Activated CD8-positive, alpha-beta memory T cell treated with anti-CD3 and anti-CD28 coated beads, Interleukin-2, amount 50 U/mL, for 1 hour (primary cell): ENCODE data around the gene DTD2.
"Not testable (repeated sequence)": the region's sequence is repeated elsewhere in the genome, so short reads cannot be mapped to it uniquely, and the experiment has no call there.

Experiments used
- DNase-seq: peaks from one replicate; pipeline ENCODE4 v3.0.0-alpha.2; 2020; ENCODE audit errors: extremely low read depth

Gene DTD2

GRCh38 chr14:31441273-31442111, 15.8 kb downstream of the DTD2 start:
- no peak for DNase-seq

- DNase-seq, result no peak
Observed at GRCh38 chr14:31440280-31440679, 17.0 kb downstream of the DTD2 start.

GRCh38 chr14:31439561-31439960, 17.7 kb downstream of the DTD2 start:
- DNase-seq, result no peak

- DNase-seq, result not testable (repeated sequence)
Observed at GRCh38 chr14:31437045-31437691, 20.1 kb downstream of the DTD2 start.

DNA sequence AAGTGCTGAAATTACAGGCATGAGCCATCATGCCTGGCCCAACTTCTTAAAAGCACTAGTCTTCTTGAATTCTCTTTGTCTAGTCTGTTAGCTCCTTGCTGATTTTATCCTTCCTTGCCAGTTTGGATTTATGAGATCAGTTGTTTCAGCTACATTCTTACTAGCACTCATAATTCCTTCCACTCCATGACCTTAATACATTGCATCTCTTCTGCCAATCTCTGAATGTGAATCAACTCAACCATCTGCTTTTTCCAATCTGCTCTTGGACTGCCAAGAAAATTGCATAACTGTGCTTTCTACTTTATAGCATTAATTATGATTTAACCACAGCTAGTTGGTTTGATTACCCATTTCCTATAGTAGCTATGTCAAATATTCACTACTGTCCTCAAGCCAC, 22.0 kb downstream of the DTD2 start:
- DNase-seq, result no peak

GRCh38 chr14:31430634-31431264, 26.6 kb downstream of the DTD2 start:
- no peak for DNase-seq

DNA sequence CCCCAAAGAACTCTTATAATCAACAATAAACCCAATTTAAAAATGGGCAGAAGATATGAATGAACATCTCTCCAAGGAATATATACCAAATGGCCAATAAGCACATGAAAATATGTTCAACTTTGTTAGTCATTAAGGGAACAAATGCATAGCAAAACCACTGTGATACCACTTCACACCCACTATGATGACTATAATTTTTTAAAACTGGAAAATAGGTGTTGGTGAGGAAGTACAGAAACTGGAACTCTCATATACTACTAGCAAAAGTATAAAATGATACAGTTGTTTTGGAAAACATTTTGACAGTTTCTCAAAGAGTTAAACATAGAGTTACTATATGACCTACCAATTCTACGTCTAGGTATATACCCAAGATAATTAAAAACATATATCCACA, 27.5 kb downstream of the DTD2 start:
- no peak for DNase-seq

DNA sequence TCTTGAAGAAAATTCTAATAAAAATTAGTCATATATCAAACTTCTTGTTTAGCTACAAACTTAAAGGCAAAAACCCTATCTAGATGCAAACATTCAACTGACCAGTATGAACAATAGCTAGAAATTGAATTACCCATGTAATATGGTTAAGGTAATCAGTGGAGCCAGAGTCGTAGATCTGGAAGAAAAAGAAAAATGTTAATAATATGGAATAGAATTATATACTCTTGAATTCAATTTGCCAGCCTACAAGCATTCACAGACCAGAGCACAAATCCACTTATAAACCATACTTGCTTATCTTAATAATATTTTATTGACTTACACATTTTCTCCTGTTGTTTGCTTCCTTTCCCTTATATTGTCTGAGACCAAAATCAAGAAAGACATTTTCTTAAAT, 29.3 kb downstream of the DTD2 start:
- no peak for DNase-seq

DNA sequence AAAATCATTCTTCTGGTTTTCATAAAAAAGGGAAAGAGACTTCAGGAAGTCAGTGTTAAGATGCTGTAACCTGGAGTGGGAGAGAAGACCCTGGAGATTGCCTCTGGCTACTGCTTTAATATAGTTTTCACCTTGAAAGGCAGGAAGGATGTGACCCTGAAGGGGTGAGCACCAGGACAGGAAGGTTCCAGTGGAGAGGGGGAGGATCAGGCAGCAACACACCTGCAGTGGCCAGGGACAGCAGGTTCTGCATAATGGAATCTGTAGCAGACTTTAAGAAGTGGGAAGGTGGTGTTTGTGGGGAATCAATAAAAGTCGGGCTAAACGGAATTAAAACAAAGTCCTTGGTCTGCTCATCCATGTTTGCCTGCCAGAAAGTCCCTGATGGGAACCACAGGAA, 30.6 kb downstream of the DTD2 start:
- no peak for DNase-seq

DNA sequence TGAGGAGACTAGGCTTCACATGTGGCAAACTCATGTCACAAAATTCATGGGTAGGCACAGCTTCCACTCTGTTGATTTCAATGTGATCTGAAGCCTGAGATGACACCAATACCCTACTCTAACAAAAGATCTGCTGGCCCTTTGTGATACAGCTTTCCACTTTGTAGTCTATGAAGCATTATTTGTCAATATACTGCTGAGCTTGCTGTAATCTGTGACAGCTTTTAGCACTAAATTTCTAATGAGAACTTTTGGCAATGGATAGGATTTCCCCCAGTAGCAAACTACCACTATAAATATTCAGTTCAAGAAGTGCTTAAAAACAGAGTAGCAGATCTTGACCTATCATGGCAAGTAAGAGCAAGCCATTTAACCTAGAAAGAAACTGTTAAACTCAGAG, 31.4 kb downstream of the DTD2 start:
- no peak for DNase-seq

- no peak for DNase-seq
Observed at GRCh38 chr14:31421200-31421599, 36.1 kb downstream of the DTD2 start.

- DNase-seq, result peak; percentile 66
Observed at GRCh38 chr14:31420319-31421111, 36.8 kb downstream of the DTD2 start, which contains the start of gene HEATR5A. Gene HEATR5A (minus strand): TSS chr14:31420550. CDS start chr14:31402975, 17,575 bp downstream.

DNA sequence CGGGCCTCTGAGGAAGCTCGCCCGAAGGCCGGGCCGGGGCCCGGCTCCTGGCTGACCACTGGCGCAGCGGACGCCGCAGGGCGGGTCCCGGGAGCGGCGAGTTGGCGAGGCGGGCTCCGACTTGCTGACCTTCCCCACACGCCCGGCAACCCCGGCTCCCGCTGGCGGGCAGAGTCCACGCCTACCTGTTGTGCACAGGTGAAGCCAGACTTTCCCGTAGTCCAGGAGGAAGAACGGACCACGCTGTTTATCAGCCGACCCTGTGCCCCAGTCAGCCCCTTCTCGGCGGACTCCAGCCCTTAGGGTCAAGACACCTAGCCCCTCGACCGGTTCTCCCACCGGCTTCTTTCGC, 37.4 kb downstream of the DTD2 start:
- DNase-seq, result no peak

- no peak for DNase-seq
Observed at GRCh38 chr14:31419179-31419966, 37.9 kb downstream of the DTD2 start.

GRCh38 chr14:31418440-31418839, 38.9 kb downstream of the DTD2 start:
- DNase-seq, result no peak

GRCh38 chr14:31414190-31414833, 43.0 kb downstream of the DTD2 start:
- no peak for DNase-seq

DNA sequence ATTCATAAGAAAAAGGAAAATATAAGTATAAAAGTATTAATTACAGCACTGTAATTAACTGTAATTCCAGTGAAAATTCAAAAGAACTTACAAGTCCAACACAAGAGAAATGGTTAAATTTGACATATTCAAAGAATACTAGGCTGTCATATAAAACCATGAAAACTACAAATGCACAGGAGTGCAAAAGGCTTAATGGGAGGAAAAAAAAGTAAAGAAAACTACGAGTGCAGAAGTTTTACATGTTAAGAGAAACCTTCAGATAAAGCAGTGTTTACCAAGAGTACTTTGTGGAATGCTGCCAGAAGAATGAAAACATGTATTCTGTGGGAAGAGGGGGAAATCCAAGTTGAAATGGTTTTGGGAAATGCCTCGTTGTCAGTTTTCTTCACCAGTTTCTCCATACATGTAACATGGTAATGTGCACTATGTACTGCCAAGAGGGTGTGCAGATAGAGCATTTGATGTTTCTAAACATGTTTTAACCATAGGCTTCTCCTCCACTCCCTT, 46.0 kb downstream of the DTD2 start:
- DNase-seq, result no peak

GRCh38 chr14:31410048-31410650, 47.2 kb downstream of the DTD2 start:
- DNase-seq, result no peak

DNA sequence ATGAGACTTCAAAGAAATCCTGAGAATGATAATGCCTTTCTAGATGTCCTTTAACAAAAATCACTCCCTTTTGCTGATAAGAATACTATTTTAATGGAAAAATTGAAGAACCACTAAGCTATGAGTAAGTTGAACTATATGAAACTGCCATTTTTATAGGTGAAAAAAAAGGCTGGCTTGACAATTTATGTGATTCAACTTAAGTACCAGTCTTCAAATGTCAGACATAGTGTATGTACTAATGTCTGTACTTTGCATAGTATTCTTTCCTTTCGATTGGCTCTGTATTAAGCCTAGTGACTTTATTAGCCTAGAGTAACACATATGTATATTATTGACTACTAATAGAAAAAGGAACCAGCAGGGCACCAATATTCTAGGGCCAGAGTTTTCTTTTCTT, 48.9 kb downstream of the DTD2 start:
- DNase-seq, result no peak

DNA sequence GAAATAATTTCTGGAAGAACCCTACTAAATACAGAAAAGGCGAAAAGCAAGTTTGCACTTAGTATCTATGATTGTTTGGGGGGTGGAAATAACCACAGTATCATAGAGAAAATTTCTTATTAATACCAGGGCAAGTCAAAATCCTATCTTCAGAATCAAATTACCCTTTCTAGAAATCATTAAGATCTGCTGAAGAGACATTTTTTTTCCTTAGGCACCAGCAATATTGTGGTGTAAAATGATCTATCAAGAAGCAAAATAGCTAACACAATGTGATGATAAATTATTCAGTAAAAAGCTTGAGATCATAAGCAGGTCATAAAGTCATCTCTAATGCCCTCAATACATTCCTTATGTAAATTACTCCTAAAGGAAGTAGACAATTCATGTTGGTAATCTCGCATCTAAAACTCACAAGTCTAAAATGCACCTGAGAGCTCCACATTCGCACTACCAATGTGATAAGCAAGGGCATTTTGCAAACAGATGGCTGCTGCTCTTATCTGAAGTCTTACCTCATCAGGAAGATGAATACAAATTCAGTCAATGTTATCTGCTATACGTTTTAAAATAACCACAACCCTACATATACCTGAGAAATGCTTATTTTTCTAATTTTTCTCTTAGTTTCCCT, 51.6 kb downstream of the DTD2 start:
- DNase-seq, result no peak
